Epidermal melanocyte (primary cell): ENCODE data around the gene MYO10.
"Not testable (repeated sequence)": the region's sequence is repeated elsewhere in the genome, so short reads cannot be mapped to it uniquely, and the experiment has no call there.

Experiments
- DNase-seq: peaks from one replicate; pipeline ENCODE4 v3.0.0; 2011; ENCODE audit warnings: low spot score; ENCODE audit not compliant: insufficient read length

Gene MYO10

GRCh38 chr5:16744164-16744880, 191.8 kb downstream of the MYO10 start:
- no peak for DNase-seq

- DNase-seq: no peak
These were observed 193.2 kb downstream of the MYO10 start for GRCh38 chr5:16742938-16743337.

GRCh38 chr5:16740811-16741392, 195.2 kb downstream of the MYO10 start:
- DNase-seq: no peak

GRCh38 chr5:16740066-16740810, 195.8 kb downstream of the MYO10 start:
- DNase-seq: no peak

- not testable (repeated sequence) for DNase-seq
These were observed 197.7 kb downstream of the MYO10 start for GRCh38 chr5:16738393-16738792.

- no peak for DNase-seq
These were observed 198.3 kb downstream of the MYO10 start for GRCh38 chr5:16737620-16738364.

GRCh38 chr5:16737209-16737608, 198.9 kb downstream of the MYO10 start:
- no peak for DNase-seq

GRCh38 chr5:16736158-16736995, 199.7 kb downstream of the MYO10 start:
- DNase-seq: peak; percentile 71

GRCh38 chr5:16735101-16736060, 200.7 kb downstream of the MYO10 start:
- no peak for DNase-seq

GRCh38 chr5:16733331-16734006, 202.6 kb downstream of the MYO10 start:
- no peak for DNase-seq

GRCh38 chr5:16732356-16732755, 203.7 kb downstream of the MYO10 start:
- DNase-seq: no peak

- DNase-seq: peak; percentile 22
These were observed 208.2 kb downstream of the MYO10 start for GRCh38 chr5:16727755-16728325.

- no peak for DNase-seq
These were observed 209.5 kb downstream of the MYO10 start for GRCh38 chr5:16726538-16726946.

- no peak for DNase-seq
These were observed 210.5 kb downstream of the MYO10 start for GRCh38 chr5:16725575-16725974.

- DNase-seq: no peak
These were observed 212.3 kb downstream of the MYO10 start for GRCh38 chr5:16723821-16724220.

GRCh38 chr5:16722097-16722495, 214.0 kb downstream of the MYO10 start:
- peak; percentile 9 for DNase-seq

GRCh38 chr5:16721151-16722096, 214.7 kb downstream of the MYO10 start:
- DNase-seq: no peak

GRCh38 chr5:16718036-16718435, 218.1 kb downstream of the MYO10 start:
- DNase-seq: not testable (repeated sequence)
